ENCODE measurements around the gene TRAPPC2. TPM values are rescaled to one million over a fixed set of nuclear protein-coding genes. Genes with fewer than 3 reads are reported as not detected.

Gene TRAPPC2
- total and polyA plus RNA-seq, 7 experiments from 2014 or later = 17.8 to 33.5 (median 23.5) TPM

DNA sequence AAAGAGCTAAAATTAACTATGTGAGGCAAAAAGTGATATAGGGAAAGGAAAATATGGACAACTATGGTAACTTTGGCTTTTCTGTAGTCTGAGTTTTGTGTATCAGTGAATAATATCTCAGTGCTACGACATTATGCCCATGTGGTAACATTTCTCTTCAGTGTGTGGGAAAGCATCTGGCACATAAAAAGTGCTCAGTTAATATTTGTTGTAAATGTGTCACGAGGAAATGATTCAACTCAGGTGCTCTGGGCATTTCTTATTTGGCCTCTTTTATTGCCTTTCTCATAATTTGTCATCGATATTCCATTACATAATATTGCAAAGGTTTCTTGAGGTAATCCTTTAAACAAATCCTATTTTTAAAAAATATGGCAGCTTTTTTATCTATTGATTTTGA, 17.7 kb upstream of the TRAPPC2 start:
- CTCF ChIA-PET = interaction anchor here (0.7 to 1.0 kb wide), 2 partner anchors 280 to 963 kb away, joined by 3 read pairs; no protein-coding TSS in a partner anchor
- Mint-ChIP-seq H3K9me3 (no peaks in the 10 kb centered on the region), H3K4me1 (peaks cover 6 to 33% (median 15%) of the 10 kb centered on the region in 7 donors), H3K27ac (peak overlapping the region in 1 of 9 donors; percentile 17), H3K4me3 (no peak overlapping the region), H3K36me3 (peaks cover 0 to 14% (median 6%) of the 10 kb centered on the region in 5 donors), H3K27me3 (no peaks in the 10 kb centered on the region)
- Histone ChIP-seq H3K4me3 (ENCODE audit: low read length) (no peak overlapping the region), H3K27ac (ENCODE audit: low read depth, low read length) (no peak overlapping the region), H3K4me1 (ENCODE audit: control insufficient read depth in 2 of 2, insufficient read depth in 2 of 2, low read length in 2 of 2) (peaks cover 4 to 8% of the 10 kb centered on the region in 2 donors), H3K36me3 (ENCODE audit: control insufficient read depth in 2 of 3, insufficient read depth in 3 of 3, low read length in 3 of 3) (peaks cover 8 to 35% (median 9%) of the 10 kb centered on the region in 3 experiments), H3K27me3 (ENCODE audit: control insufficient read depth in 2 of 2, insufficient read depth in 2 of 2, low read length in 2 of 2) (no peaks in the 10 kb centered on the region), H3K9me3 (ENCODE audit: control insufficient read depth in 2 of 3, low read length in 3 of 3) (no peaks in the 10 kb centered on the region)
- POLR2A ChIA-PET = no interaction called here
- ATAC-seq = no peak
- intact Hi-C loops (cut with micrococcal nuclease) = no loop called here
- no peak for DNase-seq

GRCh38 chrX:13750812-13751211, 16.4 kb upstream of the TRAPPC2 start:
- no peaks in the 10 kb centered on the region for H3K27me3 ChIP-seq (ENCODE audit: control insufficient read depth in 2 of 2, insufficient read depth in 2 of 2, low read length in 2 of 2)
- H3K4me3 Mint-ChIP-seq = no peak overlapping the region
- peaks cover 0 to 19% (median 6%) of the 10 kb centered on the region in 5 donors for H3K36me3 Mint-ChIP-seq
- H3K9me3 ChIP-seq (ENCODE audit: control insufficient read depth in 2 of 3, low read length in 3 of 3) = no peaks in the 10 kb centered on the region
- H3K4me1 Mint-ChIP-seq = peaks cover 6 to 36% (median 15%) of the 10 kb centered on the region in 7 donors
- intact Hi-C loops (cut with micrococcal nuclease) = loop anchor here (1.0 to 2.0 kb wide), 3 partner anchors 16 to 281 kb away; partner anchors contain the start of genes OFD1 (in 1 of the 2) and TRAPPC2 (in 1 of the 2)
- DNase-seq (no peak), ATAC-seq (no peak)
- peaks cover 4 to 32% (median 13%) of the 10 kb centered on the region in 3 experiments for H3K36me3 ChIP-seq (ENCODE audit: control insufficient read depth in 2 of 3, insufficient read depth in 3 of 3, low read length in 3 of 3)
- ChIA-PET POLR2A (interaction anchor here (0.7 to 2.0 kb wide), 3 partner anchors 16 to 832 kb away, joined by 3 to 5 read pairs (median 3); partner anchors contain the start of genes OFD1 and TRAPPC2), CTCF (interaction anchor here (1.0 to 2.9 kb wide), 2 partner anchors 55 to 281 kb away, joined by 3 to 10 read pairs; no protein-coding TSS in a partner anchor)
- peak overlapping the region in 3 of 9 donors; percentile 32 to 48 (median 33) for H3K27ac Mint-ChIP-seq
- no peak overlapping the region for H3K27ac ChIP-seq (ENCODE audit: low read depth, low read length)
- peaks cover 4 to 8% of the 10 kb centered on the region in 2 donors for H3K4me1 ChIP-seq (ENCODE audit: control insufficient read depth in 2 of 2, insufficient read depth in 2 of 2, low read length in 2 of 2)
- no peaks in the 10 kb centered on the region for H3K27me3 Mint-ChIP-seq
- H3K4me3 ChIP-seq (ENCODE audit: low read length) = no peak overlapping the region
- no peaks in the 10 kb centered on the region for H3K9me3 Mint-ChIP-seq

DNA sequence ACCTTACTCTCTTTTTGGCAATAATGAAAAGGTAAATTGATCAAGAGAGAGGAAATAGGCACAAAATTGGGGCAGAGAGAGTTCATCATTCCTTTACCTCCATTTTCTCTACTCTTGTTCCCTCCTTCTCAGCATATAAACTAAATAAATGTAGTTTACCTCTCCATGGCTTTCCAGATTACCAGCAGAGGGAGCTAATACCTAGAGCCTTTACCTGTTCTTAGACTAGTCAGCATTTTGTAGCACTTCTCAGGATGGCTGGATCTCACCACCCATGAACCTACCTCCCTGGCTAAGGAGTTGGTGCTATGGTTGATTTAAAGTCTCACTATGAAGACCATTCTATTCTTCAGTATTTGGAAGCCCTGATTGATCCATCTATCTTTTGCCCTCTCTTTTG, 15.8 kb upstream of the TRAPPC2 start:
- Mint-ChIP-seq H3K36me3 (peaks cover 0 to 23% (median 6%) of the 10 kb centered on the region in 5 donors), H3K27ac (peak overlapping the region in 5 of 9 donors; percentile 33 to 74 (median 42)), H3K4me1 (peaks cover 6 to 32% (median 14%) of the 10 kb centered on the region in 7 donors), H3K27me3 (no peaks in the 10 kb centered on the region), H3K4me3 (no peak overlapping the region), H3K9me3 (no peaks in the 10 kb centered on the region)
- no peak overlapping the region for H3K27ac ChIP-seq (ENCODE audit: low read depth, low read length)
- H3K27me3 ChIP-seq (ENCODE audit: control insufficient read depth in 2 of 2, insufficient read depth in 2 of 2, low read length in 2 of 2) = no peaks in the 10 kb centered on the region
- H3K36me3 ChIP-seq (ENCODE audit: control insufficient read depth in 2 of 3, insufficient read depth in 3 of 3, low read length in 3 of 3) = peaks cover 4 to 38% (median 17%) of the 10 kb centered on the region in 3 experiments
- no peak overlapping the region for H3K4me3 ChIP-seq (ENCODE audit: low read length)
- no peaks in the 10 kb centered on the region for H3K9me3 ChIP-seq (ENCODE audit: control insufficient read depth in 2 of 3, low read length in 3 of 3)
- ChIA-PET POLR2A (interaction anchor here (2.0 kb wide), 1 partner anchor 15 kb away, joined by 5 read pairs; the partner anchor contains the start of genes OFD1 and TRAPPC2), CTCF (interaction anchor here (1.0 to 2.9 kb wide), 2 partner anchors 54 to 282 kb away, joined by 3 to 10 read pairs; no protein-coding TSS in a partner anchor)
- ATAC-seq (peak; percentile 68), DNase-seq (peak in 7 of 9 donors; percentile 23 to 52 (median 38))
- peaks cover 4 to 7% of the 10 kb centered on the region in 2 donors for H3K4me1 ChIP-seq (ENCODE audit: control insufficient read depth in 2 of 2, insufficient read depth in 2 of 2, low read length in 2 of 2)
- intact Hi-C loops (cut with micrococcal nuclease) = loop anchor here (1.0 to 2.0 kb wide), 3 partner anchors 15 to 282 kb away; partner anchors contain the start of genes OFD1 (in 1 of the 2) and TRAPPC2 (in 1 of the 2)

GRCh38 chrX:13748486-13748885, 14.1 kb upstream of the TRAPPC2 start:
- Histone ChIP-seq H3K9me3 (ENCODE audit: control insufficient read depth in 2 of 3, low read length in 3 of 3) (no peaks in the 10 kb centered on the region), H3K4me3 (ENCODE audit: low read length) (no peak overlapping the region), H3K27me3 (ENCODE audit: control insufficient read depth in 2 of 2, insufficient read depth in 2 of 2, low read length in 2 of 2) (no peaks in the 10 kb centered on the region), H3K27ac (ENCODE audit: low read depth, low read length) (no peak overlapping the region), H3K36me3 (ENCODE audit: control insufficient read depth in 2 of 3, insufficient read depth in 3 of 3, low read length in 3 of 3) (peaks cover 4 to 47% (median 21%) of the 10 kb centered on the region in 3 experiments), H3K4me1 (ENCODE audit: control insufficient read depth in 2 of 2, insufficient read depth in 2 of 2, low read length in 2 of 2) (peaks cover 0 to 4% of the 10 kb centered on the region in 2 donors)
- ChIA-PET CTCF (interaction anchor here (0.6 to 1.2 kb wide), 2 partner anchors 26 to 86 kb away, joined by 4 read pairs; no protein-coding TSS in a partner anchor), POLR2A (interaction anchor here (2.5 kb wide), 1 partner anchor 13 kb away, joined by 18 read pairs; the partner anchor contains the start of genes OFD1 and TRAPPC2)
- DNase-seq (no peak), ATAC-seq (no peak)
- H3K27me3 Mint-ChIP-seq = no peaks in the 10 kb centered on the region
- H3K9me3 Mint-ChIP-seq = no peaks in the 10 kb centered on the region
- no peak overlapping the region for H3K4me3 Mint-ChIP-seq
- peak overlapping the region in 1 of 9 donors; percentile 5 for H3K27ac Mint-ChIP-seq
- peaks cover 0 to 23% (median 9%) of the 10 kb centered on the region in 5 donors for H3K36me3 Mint-ChIP-seq
- intact Hi-C loops (cut with micrococcal nuclease) = loop anchor here (1.0 to 2.0 kb wide), 2 partner anchors 14 to 90 kb away; partner anchors contain the start of genes OFD1 (in 1 of the 2) and TRAPPC2 (in 1 of the 2)
- peaks cover 5 to 28% (median 14%) of the 10 kb centered on the region in 7 donors for H3K4me1 Mint-ChIP-seq

DNA sequence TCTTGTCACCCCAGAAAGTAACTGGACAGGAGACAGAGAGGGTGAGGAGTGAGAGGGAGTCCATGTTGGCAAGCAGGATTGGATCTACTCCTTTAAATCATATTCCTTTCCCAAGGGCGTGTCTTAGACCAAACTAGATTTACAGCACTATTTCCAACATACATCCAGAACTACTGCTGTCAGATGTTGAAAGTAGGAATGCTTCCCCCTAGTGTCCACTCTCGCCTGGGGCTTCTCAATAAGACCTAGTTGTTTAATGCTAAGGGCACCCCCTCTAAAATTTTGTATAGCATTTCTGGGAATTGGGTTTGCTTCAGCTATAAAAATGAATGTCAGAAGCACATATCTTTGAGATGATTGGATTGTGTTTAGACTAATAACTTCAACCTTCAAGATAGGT, 13.4 kb upstream of the TRAPPC2 start:
- intact Hi-C loops (cut with micrococcal nuclease) = loop anchor here (1.0 to 2.0 kb wide), 2 partner anchors 13 to 90 kb away; partner anchors contain the start of genes OFD1 (in 1 of the 2) and TRAPPC2 (in 1 of the 2)
- Histone ChIP-seq H3K9me3 (ENCODE audit: control insufficient read depth in 2 of 3, low read length in 3 of 3) (no peaks in the 10 kb centered on the region), H3K4me3 (ENCODE audit: low read length) (no peak overlapping the region), H3K27ac (ENCODE audit: low read depth, low read length) (no peak overlapping the region), H3K4me1 (ENCODE audit: control insufficient read depth in 2 of 2, insufficient read depth in 2 of 2, low read length in 2 of 2) (peaks cover 0 to 8% of the 10 kb centered on the region in 2 donors), H3K27me3 (ENCODE audit: control insufficient read depth in 2 of 2, insufficient read depth in 2 of 2, low read length in 2 of 2) (no peaks in the 10 kb centered on the region), H3K36me3 (ENCODE audit: control insufficient read depth in 2 of 3, insufficient read depth in 3 of 3, low read length in 3 of 3) (peaks cover 4 to 46% (median 18%) of the 10 kb centered on the region in 3 experiments)
- Mint-ChIP-seq H3K27me3 (no peaks in the 10 kb centered on the region), H3K27ac (peak overlapping the region in 4 of 9 donors; percentile 60 to 89 (median 66)), H3K4me1 (peaks cover 1 to 29% (median 10%) of the 10 kb centered on the region in 7 donors), H3K36me3 (peaks cover 0 to 19% (median 5%) of the 10 kb centered on the region in 5 donors), H3K4me3 (no peak overlapping the region), H3K9me3 (no peaks in the 10 kb centered on the region)
- ChIA-PET POLR2A (interaction anchor here (0.8 to 2.5 kb wide), 2 partner anchors 12 to 95 kb away, joined by 3 to 18 read pairs; partner anchors contain the start of genes OFD1, TCEANC and TRAPPC2), CTCF (interaction anchor here (0.6 to 1.2 kb wide), 5 partner anchors 25 to 285 kb away, joined by 3 to 4 read pairs (median 4); no protein-coding TSS in a partner anchor)
- peak; percentile 60 for ATAC-seq
- peak in 4 of 9 donors; percentile 14 to 28 (median 22) for DNase-seq

GRCh38 chrX:13742397-13743176, 8.2 kb upstream of the TRAPPC2 start:
- Histone ChIP-seq H3K9me3 (ENCODE audit: control insufficient read depth in 2 of 3, low read length in 3 of 3) (no peaks in the 10 kb centered on the region), H3K4me1 (ENCODE audit: control insufficient read depth in 2 of 2, insufficient read depth in 2 of 2, low read length in 2 of 2) (peaks cover 0 to 22% of the 10 kb centered on the region in 2 donors), H3K27me3 (ENCODE audit: control insufficient read depth in 2 of 2, insufficient read depth in 2 of 2, low read length in 2 of 2) (no peaks in the 10 kb centered on the region), H3K4me3 (ENCODE audit: low read length) (no peak overlapping the region), H3K27ac (ENCODE audit: low read depth, low read length) (peak overlapping the region; percentile 48), H3K36me3 (ENCODE audit: control insufficient read depth in 2 of 3, insufficient read depth in 3 of 3, low read length in 3 of 3) (peaks cover 4 to 27% (median 13%) of the 10 kb centered on the region in 3 experiments)
- no peaks in the 10 kb centered on the region for H3K9me3 Mint-ChIP-seq
- peak in 6 of 9 donors; percentile 14 to 53 (median 28) for DNase-seq
- POLR2A ChIA-PET = interaction anchor here (0.8 to 1.0 kb wide), 2 partner anchors 8 to 28 kb away, joined by 5 read pairs; partner anchors contain the start of genes OFD1 and TRAPPC2
- CTCF ChIA-PET = no interaction called here
- H3K36me3 Mint-ChIP-seq = peaks cover 0 to 28% (median 3%) of the 10 kb centered on the region in 5 donors
- intact Hi-C loops (cut with micrococcal nuclease) = loop anchor here in 1 of 2 donors (2.0 kb wide), 1 partner anchor 236 kb away; no protein-coding TSS in a partner anchor
- peak overlapping the region; percentile 68 to 91 (median 78) for H3K27ac Mint-ChIP-seq
- H3K4me1 Mint-ChIP-seq = peaks cover 0 to 34% (median 20%) of the 10 kb centered on the region in 7 donors
- H3K4me3 Mint-ChIP-seq = peak overlapping the region; percentile 5 to 75 (median 43)
- no peaks in the 10 kb centered on the region for H3K27me3 Mint-ChIP-seq
- ATAC-seq = peak; percentile 91
